ENCODE data around the gene CGB3.

Gene CGB3

GRCh38 chr19:48982280-48982679 lies 41.9 kb downstream of the CGB3 start:
- DNase-seq, result no peak

GRCh38 chr19:48977061-48977460 lies 47.1 kb downstream of the CGB3 start:
- DNase-seq, result no peak

GRCh38 chr19:48975947-48976847 lies 47.9 kb downstream of the CGB3 start:
- peak; percentile 47 for DNase-seq

Measured in NCI-H69 (cell line).